Endothelial cell of umbilical vein (primary cell): ENCODE results near the gene CHMP4A.

Source experiments
- EZH2 ChIP-seq: IDR thresholded peaks from 2 replicates; pipeline ENCODE4 v1.6.1; 2012; ENCODE audit warnings: borderline replicate concordance, low read depth, mild to moderate bottlenecking, moderate library complexity, low read length, inconsistent platforms; ENCODE audit not compliant: severe bottlenecking
- TF ChIP-seq, protein P1 (sequence below), 2 donors: IDR thresholded peaks; 1 replicate in 1 of 2; 2 replicates in 1 of 2; pipeline ENCODE4 v1.5.1; 2011; ENCODE audit warnings: low read length in 2 of 2, mild to moderate bottlenecking in 2 of 2, moderate library complexity in 2 of 2, control low read depth in 1 of 2, inconsistent platforms in 1 of 2, low read depth in 1 of 2; ENCODE audit not compliant: insufficient read depth in 1 of 2; ENCODE audit errors: extremely low read depth in 1 of 2
- TF ChIP-seq, protein P2 (sequence below): IDR thresholded peaks from 2 replicates; pipeline ENCODE4 v1.6.1; 2011; ENCODE audit not compliant: insufficient read depth, insufficient read length

DNA sequence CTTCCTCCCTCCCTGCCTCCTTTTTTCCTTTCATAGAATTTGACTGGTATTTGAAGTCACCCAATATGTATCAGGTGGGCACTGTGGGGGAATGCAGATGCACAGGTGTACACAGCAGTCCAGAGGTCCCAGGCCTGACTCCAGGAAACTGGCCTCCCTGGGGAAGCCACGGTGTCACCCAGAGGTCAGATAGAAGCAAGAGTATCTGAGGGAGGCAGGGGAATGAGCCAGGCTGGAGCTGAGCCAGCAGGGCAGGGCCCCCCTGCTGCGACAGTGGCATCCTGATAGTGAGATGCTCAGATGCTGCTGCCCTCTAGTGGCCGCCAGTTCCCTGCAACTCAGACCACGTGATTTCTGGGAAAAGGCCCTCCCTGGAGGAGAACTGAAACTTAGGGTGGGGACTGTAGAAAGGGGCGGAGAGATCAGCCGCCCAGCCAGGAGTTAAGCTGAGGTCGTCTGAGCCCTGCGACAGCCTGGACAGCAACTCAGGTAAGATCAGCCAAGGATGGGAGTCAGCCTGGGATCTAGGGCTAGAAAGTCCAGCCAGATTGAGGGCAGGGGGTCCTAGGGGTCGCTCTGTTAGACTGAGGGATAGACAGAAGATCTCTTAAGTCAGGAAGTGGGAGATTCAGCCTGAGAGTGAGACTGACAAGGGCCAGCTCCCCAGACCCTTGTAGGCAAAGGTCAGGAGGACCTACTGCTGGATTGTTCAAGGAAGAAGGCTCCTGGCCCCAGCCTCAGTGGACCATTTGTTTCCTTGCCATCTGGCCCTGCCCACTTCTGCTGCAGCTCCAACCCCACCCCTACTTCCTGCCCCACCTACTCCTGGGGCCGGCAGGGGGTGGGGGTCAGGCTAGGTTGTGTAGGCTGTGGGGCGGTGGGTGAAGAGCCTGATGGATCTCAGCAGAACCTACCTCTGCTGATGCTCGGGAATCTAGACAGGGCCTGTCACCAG, 52.2 kb downstream of the CHMP4A start, which contains the start of gene IRF9:
- TF ChIP-seq, protein P1, sequence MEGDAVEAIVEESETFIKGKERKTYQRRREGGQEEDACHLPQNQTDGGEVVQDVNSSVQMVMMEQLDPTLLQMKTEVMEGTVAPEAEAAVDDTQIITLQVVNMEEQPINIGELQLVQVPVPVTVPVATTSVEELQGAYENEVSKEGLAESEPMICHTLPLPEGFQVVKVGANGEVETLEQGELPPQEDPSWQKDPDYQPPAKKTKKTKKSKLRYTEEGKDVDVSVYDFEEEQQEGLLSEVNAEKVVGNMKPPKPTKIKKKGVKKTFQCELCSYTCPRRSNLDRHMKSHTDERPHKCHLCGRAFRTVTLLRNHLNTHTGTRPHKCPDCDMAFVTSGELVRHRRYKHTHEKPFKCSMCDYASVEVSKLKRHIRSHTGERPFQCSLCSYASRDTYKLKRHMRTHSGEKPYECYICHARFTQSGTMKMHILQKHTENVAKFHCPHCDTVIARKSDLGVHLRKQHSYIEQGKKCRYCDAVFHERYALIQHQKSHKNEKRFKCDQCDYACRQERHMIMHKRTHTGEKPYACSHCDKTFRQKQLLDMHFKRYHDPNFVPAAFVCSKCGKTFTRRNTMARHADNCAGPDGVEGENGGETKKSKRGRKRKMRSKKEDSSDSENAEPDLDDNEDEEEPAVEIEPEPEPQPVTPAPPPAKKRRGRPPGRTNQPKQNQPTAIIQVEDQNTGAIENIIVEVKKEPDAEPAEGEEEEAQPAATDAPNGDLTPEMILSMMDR (IDR thresholded peaks at IDR 0.05; ENCODE audit: extremely low read depth in 1 of 2, insufficient read depth in 1 of 2, low read depth in 1 of 2, low read length in 2 of 2): peak; percentile 95 to 97
- TF ChIP-seq, protein P2, sequence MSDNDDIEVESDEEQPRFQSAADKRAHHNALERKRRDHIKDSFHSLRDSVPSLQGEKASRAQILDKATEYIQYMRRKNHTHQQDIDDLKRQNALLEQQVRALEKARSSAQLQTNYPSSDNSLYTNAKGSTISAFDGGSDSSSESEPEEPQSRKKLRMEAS: peak; percentile 93
- TF ChIP-seq EZH2: no peak
